ENCODE data around the gene COL5A1.

COL5A1 gene

GRCh38 chr9:134826336-134827285 lies 185.0 kb downstream of the COL5A1 start:
- no peak for FAIRE-seq

DNA sequence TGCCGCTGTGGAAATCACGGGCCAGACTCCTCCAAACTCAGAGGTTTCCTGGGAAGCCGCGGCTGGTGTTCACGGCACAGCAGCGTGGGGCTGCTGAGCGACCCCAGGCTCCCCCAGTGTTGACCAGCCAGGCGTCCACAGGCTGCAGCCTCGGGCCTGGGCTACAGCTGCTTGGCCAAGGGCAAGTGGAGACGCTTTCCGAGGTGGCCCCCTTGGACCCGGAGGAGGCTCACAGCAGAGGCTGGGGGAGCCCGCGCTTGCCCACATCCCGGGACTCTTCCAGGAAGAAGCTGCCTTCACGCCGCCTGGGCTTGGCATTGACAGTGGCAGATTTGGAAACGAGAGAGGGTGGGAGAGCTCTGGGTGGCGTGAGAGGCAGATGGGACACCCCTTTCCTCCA lies 186.0 kb downstream of the COL5A1 start:
- no peak for FAIRE-seq

DNA sequence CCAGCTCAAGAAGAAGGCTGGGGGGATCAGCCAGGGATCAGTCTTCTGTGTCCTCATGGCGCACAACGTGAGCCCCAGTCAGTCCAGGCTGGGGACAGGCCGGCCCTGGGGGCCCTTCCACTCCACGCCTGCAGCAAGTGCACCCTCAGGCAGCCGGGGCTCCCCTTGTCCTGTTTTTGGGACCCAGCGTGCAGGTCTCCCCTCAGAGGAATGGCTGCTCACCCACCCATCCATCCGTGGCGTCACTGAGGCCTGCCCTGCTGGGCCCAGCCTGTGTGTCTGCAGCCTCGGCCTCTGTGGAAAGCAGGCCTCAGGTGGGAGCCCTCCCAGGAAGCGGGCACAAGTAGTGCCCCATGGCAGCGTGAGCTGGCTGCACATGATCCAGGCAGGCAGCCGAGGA lies 186.4 kb downstream of the COL5A1 start:
- no peak for FAIRE-seq

DNA sequence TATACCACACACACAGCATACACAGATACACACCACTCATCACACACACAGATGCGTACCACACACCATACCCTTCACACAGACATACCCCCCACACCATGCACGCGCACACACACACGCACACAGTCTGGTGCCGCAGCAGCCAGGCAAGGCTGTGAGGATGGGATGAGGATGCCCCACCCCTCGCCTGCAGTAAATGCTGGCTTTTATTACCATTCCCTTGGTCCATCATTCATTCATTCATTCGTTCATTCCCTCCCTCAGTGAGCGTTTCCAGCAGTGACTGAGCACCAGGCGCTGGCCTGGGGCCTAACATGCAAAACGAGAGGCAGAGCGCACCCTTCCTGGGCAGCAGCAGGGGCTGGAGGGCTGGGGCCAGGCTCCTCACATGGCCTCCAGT lies 187.3 kb downstream of the COL5A1 start:
- no peak for FAIRE-seq

GRCh38 chr9:134829356-134829937 lies 187.8 kb downstream of the COL5A1 start:
- FAIRE-seq, result no peak

GRCh38 chr9:134830126-134830525 lies 188.5 kb downstream of the COL5A1 start:
- no peak for FAIRE-seq

- no peak for FAIRE-seq
Observed at GRCh38 chr9:134830926-134831720, 189.5 kb downstream of the COL5A1 start.

DNA sequence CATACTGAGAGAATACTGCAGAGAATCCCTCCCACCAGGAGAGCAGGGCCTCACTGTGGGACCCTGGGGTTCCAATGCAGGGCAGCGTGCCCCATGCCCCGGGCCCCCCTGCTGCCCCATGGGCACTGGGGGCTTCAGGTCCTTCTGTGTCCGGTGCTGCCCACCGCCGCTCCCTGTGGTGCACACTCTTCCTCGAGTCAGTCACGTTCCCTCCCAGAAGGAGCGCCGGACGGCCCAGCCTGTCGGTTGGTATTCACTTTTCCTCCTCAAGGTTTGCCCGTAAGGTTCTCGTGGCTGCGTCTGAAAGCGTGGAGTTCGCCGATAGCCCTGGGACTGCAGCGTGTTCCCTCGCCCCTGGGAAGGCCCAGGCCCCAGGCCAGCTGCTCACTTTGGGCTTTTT lies 190.9 kb downstream of the COL5A1 start:
- FAIRE-seq, result no peak

- no peak for FAIRE-seq
Observed at GRCh38 chr9:134833294-134833880, 191.8 kb downstream of the COL5A1 start.

DNA sequence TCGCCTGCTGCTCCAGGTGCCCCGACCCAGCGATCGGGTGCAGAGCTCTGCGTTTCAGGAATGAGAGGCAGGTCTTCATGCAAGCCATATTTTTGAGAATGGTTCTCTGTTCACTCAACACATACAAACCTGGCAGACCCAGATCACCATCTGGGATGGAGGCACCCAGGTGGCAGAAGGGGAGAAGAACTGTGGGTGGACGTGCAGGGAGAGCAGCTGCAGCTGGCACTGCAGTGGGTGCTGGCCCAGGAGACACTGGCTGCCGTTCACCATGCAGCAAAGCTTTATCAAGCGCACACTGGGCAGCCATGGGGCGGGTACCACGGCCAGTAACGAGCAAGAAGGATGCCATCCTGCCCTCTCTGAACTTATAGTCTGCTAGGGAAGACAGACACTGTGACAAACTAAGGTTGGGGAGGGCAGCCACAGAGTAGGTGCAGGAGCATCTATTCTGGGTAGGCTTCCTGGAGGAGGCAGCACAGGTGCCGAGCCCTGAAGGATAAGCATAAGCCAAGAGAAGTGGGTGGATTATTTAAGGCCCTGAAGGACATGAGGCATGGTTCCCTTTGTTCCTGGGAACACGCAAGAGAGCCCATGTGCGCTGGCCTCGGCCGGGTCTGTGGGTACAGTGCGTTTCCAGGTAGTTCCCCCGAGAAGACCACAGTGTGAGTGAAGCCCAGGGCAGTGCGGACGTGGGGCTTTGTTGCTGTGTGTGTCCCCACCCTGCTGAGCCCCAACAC lies 192.8 kb downstream of the COL5A1 start:
- FAIRE-seq, result no peak

DNA sequence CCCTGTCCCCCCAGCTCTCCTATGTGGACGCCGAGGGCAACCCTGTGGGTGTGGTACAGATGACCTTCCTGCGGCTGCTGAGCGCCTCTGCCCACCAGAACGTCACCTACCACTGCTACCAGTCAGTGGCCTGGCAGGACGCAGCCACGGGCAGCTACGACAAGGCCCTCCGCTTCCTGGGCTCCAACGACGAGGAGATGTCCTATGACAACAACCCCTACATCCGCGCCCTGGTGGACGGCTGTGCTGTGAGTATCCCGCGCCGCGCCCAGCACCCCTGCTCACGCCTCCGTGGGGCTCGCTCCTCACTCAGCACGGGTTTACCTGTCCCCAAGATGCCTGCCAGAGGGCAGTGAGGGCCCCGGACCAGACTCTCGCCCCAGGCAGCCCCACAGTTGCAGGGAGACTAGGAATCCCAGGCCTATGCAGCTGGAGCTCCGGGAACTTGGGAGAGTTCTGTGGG lies 193.4 kb downstream of the COL5A1 start:
- no peak for FAIRE-seq

DNA sequence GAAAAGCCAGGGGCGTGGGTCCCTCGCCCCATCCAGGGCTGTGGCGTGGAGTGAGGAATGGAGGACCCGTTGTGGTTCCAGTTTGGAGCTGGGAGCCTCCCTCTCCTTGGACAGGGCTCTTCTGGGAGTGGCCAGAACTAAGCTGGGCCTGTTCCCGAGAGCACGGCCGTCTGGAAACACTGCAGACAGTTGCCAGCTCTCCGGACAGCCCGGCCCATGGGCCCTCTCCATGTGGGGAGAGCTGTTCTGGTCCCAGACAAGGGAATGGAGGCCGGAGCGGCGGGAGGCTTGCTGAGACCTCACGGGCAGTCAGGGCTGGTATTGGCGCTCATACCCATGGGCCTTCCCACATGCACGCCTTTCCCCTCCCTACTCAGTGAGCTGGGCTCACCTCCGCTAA lies 193.8 kb downstream of the COL5A1 start:
- no peak for FAIRE-seq

- FAIRE-seq, result no peak
Observed at GRCh38 chr9:134835987-134836386, 194.4 kb downstream of the COL5A1 start.

GRCh38 chr9:134836406-134836970 lies 194.9 kb downstream of the COL5A1 start:
- no peak for FAIRE-seq

DNA sequence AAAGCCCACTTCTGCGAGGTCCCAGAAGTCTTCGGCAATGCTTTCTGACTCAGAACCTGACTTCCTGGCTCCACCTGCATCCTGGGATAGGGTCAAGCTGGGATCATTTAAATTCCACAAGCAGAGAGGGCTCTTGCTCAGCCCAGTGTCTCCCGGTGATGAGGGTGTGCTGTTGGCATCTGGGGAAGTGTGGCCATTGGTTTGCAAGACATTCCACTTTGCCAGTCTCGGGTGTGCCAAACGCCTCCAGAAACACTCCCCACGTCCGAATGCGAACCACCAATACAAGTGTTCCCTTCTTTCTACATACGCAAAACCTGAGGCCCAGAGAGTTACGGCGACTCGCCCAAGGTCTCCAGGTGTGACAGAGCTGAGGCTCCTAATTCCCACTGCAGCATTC lies 195.9 kb downstream of the COL5A1 start:
- FAIRE-seq, result no peak

- no peak for FAIRE-seq
Observed at GRCh38 chr9:134838651-134839454, 197.2 kb downstream of the COL5A1 start.

- FAIRE-seq, result no peak
Observed at GRCh38 chr9:134839455-134840125, 198.0 kb downstream of the COL5A1 start.

DNA sequence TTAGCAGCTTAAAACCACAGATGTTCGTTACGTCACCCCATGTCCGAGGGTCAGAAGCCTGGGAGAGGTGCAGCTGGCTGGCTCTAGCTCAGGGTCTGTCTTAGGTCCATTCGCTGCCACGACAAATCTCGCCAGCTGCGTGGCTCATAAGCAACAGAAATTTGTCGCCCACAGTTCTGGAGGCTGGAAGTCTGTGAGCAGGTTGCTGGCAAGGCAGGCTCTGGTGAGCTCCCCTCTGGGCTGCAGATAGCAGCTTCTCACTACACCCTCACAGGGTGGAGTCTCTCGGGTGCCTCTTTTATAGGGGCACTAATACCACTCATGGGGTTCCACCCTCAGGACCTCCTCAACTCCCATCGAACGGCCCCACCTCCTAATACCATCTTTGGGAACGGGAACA lies 198.9 kb downstream of the COL5A1 start:
- FAIRE-seq, result no peak

DNA sequence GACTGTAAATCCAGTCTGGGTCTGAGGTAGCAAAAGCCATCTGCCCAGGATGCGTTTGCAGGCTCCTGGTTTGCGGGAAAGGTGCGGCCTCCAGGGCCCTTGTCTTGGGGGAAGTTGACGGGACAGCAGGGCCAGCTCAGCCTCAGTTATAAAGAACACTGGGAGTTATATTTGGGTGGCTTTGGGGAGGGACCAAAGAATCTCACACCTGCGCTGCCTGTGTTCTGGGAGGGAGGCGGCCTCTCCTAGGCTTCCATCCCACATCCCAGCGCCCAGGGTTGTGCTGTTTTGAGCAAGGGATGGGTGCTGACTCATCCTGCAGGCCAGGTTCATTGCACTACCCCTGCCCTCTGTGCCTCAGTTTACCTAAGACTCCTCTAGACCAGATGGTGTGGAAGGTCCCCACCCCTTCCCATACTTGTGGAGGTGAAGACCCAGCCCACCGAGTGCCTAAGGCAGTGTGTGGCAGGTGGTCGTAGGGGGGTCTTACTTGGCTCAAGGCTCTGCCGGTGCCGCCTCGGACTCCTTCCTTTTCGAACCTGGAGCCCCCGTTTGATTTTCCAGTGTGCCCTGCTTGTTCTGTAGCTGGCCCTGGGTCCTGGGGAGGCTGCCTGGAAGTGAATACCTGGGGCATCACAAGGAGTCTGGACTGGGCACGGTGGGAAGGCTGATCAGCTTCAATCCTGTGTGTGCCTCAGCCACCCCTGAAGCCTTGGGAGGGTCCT lies 199.7 kb downstream of the COL5A1 start:
- no peak for FAIRE-seq

DNA sequence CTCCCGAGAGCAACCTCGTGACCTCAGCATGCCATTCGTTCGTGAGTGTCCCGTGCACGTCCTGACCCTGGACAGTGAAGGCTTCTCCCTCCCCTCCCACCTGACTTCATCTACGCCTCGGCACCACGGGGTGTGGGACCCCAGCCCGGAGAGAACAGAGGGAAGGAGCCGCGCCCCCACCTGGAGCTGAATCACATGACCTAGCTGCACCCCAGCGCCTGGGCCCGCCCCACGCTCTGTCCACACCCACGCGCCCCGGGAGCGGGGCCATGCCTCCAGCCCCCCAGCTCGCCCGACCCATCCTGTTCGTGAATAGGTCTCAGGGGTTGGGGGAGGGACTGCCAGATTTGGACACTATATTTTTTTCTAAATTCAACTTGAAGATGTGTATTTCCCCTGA lies 200.7 kb downstream of the COL5A1 start:
- no peak for FAIRE-seq

Data from colon (tissue), 2 donors.